A673 (cell line): ENCODE data around the gene GSTM3.
"Not testable (repeated sequence)": the region's sequence is repeated elsewhere in the genome, so short reads cannot be mapped to it uniquely, and the experiment has no call there.

ENCODE experiments used
- EZH2 ChIP-seq: fragments of 200-600 bp; sonication (generic); IDR thresholded peaks from 2 replicates; pipeline ENCODE4 v1.6.1; 2017; ENCODE audit warnings: borderline replicate concordance, low read depth, mild to moderate bottlenecking, mixed read lengths, antibody characterized with exemption, low read length; ENCODE audit not compliant: poor library complexity, severe bottlenecking
- TF ChIP-seq, protein P1 (sequence below): fragments of 300-800, 200-600 bp; sonication (generic); conservative IDR thresholded peaks from 2 replicates; pipeline ENCODE4 v1.5.1; 2017; ENCODE audit warnings: low read depth, mild to moderate bottlenecking, antibody characterized with exemption, low read length, moderate library complexity, mixed read lengths

DNA sequence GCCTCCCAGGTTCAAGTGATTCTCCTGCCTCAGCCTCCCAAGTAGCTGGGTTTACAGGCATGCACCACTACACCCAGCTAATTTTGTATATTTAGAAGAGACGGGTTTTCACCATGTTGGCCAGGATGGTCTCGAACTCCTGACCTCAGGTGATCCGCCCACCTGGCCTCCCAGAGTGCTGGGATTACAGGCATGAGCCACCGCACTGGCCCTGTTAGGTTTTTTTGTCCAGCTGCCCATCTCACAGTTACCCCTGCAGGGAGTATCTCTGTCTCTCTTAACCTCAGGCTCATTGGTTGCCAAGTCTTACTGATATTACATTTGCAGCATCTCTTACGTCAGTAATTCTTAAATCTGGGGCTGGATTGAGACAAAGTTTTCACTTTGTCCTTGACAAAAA, 15.5 kb upstream of the GSTM3 start:
- TF ChIP-seq, protein P1, sequence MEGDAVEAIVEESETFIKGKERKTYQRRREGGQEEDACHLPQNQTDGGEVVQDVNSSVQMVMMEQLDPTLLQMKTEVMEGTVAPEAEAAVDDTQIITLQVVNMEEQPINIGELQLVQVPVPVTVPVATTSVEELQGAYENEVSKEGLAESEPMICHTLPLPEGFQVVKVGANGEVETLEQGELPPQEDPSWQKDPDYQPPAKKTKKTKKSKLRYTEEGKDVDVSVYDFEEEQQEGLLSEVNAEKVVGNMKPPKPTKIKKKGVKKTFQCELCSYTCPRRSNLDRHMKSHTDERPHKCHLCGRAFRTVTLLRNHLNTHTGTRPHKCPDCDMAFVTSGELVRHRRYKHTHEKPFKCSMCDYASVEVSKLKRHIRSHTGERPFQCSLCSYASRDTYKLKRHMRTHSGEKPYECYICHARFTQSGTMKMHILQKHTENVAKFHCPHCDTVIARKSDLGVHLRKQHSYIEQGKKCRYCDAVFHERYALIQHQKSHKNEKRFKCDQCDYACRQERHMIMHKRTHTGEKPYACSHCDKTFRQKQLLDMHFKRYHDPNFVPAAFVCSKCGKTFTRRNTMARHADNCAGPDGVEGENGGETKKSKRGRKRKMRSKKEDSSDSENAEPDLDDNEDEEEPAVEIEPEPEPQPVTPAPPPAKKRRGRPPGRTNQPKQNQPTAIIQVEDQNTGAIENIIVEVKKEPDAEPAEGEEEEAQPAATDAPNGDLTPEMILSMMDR: not testable (repeated sequence)
- TF ChIP-seq EZH2: not testable (repeated sequence)
